IPS-NIHi7 (cell line): Measurements from ENCODE around the gene SENP3.

Source experiments
- DNase-seq: peaks from one replicate; pipeline ENCODE4 v3.0.0; 2012; ENCODE audit warnings: mixed read lengths; ENCODE audit errors: extremely low spot score

Gene SENP3

GRCh38 chr17:7556627-7557026 is 5.1 kb upstream of the SENP3 start:
- DNase-seq, result no peak

DNA sequence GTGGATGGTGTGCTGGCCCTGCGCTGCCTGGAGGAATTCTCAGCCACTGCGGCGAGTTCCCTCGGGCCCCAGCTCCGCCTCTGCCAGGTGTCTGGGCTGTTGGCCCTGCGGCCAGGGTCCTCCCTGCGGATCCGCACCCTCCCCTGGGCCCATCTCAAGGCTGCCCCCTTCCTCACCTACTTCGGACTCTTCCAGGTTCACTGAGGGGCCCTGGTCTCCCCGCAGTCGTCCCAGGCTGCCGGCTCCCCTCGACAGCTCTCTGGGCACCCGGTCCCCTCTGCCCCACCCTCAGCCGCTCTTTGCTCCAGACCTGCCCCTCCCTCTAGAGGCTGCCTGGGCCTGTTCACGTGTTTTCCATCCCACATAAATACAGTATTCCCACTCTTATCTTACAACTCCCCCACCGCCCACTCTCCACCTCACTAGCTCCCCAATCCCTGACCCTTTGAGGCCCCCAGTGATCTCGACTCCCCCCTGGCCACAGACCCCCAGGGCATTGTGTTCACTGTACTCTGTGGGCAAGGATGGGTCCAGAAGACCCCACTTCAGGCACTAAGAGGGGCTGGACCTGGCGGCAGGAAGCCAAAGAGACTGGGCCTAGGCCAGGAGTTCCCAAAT is 4.5 kb upstream of the SENP3 start:
- no peak for DNase-seq

DNA sequence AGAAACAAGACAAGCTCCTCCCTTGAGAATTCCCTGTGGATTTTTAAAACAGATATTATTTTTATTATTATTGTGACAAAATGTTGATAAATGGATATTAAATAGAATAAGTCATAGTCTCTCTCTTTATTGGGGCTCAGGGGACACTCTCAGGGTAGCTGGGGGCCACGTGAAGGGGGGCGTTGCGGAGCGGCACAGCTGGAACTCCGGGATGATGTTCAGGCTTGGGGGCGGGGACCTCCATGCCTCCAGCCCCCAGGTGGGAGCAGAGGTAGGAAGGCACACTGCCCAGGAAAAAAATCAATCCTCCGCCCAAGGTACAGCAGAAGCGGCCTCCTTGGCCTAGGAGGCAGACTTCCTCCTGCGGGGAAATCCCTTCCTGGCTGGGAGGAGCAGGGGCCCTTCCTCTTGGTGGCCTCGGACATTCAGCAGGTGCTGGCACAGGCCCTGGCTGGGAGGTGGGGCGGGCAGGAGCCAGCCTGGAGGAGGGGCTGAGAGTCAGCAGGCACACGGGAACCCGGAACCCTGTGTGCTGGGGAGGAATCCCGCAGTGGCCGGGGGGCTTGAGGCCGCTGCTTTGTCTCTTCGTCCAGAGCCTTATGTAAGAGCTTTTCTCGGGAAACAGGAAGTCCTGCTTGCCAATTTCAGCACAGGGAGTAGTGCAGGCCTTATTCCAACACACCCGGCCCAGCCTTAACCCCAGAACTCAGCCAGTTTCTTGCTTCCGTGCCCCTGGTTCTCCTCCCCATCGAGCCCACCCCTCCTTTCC is 3.8 kb upstream of the SENP3 start:
- peak; percentile 69 for DNase-seq

DNA sequence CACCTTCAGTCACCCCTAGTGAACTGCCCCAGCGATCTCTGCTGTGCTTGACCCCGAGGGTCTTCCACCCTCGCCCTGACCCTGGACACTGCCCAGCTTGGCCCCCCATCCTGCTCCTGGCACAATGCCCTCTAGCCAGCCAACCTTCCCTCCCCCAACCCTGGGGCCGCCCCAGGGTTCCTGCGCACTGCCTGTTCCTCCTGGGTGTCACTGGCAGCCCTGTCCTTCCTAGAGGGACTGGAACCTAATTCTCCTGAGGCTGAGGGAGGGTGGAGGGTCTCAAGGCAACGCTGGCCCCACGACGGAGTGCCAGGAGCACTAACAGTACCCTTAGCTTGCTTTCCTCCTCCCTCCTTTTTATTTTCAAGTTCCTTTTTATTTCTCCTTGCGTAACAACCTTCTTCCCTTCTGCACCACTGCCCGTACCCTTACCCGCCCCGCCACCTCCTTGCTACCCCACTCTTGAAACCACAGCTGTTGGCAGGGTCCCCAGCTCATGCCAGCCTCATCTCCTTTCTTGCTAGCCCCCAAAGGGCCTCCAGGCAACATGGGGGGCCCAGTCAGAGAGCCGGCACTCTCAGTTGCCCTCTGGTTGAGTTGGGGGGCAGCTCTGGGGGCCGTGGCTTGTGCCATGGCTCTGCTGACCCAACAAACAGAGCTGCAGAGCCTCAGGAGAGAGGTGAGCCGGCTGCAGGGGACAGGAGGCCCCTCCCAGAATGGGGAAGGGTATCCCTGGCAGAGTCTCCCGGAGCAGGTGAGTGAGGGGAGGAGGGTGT is 3.0 kb upstream of the SENP3 start, which contains the start of gene TNFSF13:
Gene TNFSF13 (plus strand): TSS at position 207 of the 776 bp plus-strand sequence. CDS start 290 bp downstream, at position 497.
- DNase-seq, result no peak

DNA sequence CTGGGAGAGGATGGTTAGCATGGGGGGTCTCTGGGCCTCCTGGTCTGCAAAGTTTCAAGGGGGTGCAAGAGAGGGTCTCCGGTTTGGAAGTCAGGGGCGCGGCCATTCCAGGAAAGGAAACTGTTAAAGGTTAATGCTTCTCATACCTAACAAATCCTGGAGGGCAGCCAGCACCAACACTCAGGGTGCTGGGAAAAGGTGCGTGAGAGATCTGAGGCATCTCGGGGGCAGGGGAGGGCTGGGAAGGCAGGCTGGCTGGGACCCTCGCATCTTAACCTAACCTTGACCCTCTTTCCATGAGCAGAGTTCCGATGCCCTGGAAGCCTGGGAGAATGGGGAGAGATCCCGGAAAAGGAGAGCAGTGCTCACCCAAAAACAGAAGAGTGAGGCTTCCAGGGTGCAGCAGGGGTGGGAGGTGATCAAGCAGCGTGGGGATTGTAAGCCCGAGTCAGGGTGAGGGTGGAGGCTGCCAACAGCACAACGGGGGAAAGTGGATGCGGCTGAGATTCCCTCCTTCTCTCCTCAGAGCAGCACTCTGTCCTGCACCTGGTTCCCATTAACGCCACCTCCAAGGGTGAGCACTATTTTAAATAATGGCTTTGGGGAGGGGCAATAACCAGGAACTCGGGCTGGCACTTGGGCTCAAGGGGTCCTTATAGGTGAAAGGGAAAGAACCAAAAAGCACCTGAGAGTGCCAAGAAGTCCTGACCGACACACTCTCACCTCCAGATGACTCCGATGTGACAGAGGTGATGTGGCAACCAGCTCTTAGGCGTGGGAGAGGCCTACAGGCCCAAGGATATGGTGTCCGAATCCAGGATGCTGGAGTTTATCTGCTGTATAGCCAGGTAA is 2.2 kb upstream of the SENP3 start:
- DNase-seq, result no peak

- peak; percentile 79 for DNase-seq
Measured at GRCh38 chr17:7560172-7561027, 1.3 kb upstream of the SENP3 start.

DNA sequence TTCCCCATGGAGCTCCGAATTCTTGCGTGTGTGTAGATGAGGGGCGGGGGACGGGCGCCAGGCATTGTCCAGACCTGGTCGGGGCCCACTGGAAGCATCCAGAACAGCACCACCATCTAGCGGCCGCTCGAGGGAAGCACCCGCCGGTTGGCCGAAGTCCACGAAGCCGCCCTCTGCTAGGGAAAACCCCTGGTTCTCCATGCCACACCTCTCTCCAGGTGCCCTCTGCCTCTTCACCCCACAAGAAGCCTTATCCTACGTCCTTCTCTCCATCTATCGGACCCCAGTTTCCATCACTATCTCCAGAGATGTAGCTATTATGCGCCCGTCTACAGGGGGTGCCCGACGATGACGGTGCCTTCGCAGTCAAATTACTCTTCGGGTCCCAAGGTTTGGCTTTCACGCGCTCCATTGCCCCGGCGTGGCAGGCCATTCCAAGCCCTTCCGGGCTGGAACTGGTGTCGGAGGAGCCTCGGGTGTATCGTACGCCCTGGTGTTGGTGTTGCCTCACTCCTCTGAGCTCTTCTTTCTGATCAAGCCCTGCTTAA is 617 bp upstream of the SENP3 start:
- peak; percentile 91 for DNase-seq

DNA sequence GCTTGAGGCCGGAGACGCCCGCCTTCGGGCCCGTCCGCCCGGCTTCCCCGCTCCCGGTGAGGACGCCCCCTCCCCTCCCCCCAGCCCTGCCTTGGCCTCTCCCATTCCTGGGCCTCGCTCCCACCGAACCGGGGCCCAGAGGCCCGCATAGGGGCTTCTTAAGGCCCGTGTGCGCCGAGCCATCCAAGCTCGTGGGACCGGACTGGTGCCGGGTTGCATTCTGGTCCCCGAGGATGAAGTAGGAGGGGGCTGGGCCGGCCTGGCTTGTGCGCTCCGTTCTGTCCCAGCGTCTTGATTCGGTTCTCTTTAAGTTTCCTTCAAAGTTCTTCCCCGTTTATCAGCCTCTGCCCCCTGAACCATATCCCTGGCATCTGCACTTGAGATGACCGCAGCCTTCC is 488 bp downstream of the SENP3 start:
- DNase-seq, result no peak

DNA sequence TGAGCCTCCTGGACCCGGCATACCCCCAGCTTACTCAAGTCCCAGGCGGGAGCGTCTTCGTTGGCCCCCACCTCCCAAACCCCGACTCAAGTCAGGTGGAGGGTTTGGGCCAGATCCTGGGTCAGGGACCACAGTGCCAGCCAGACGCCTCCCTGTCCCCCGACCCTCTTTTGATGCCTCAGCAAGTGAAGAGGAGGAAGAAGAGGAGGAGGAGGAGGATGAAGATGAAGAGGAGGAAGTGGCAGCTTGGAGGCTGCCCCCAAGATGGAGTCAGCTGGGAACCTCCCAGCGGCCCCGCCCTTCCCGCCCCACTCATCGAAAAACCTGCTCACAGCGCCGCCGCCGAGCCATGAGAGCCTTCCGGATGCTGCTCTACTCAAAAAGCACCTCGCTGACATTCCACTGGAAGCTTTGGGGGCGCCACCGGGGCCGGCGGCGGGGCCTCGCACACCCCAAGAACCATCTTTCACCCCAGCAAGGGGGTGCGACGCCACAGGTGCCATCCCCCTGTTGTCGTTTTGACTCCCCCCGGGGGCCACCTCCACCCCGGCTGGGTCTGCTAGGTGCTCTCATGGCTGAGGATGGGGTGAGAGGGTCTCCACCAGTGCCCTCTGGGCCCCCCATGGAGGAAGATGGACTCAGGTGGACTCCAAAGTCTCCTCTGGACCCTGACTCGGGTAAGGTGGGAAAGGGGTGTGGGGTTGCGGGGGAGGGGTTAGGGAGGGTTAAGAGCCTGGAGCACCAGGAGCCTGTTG is 1.6 kb downstream of the SENP3 start:
- no peak for DNase-seq

- no peak for DNase-seq
Measured at GRCh38 chr17:7569571-7569970, 7.9 kb downstream of the SENP3 start.

GRCh38 chr17:7570351-7570750 is 8.6 kb downstream of the SENP3 start:
- no peak for DNase-seq

DNA sequence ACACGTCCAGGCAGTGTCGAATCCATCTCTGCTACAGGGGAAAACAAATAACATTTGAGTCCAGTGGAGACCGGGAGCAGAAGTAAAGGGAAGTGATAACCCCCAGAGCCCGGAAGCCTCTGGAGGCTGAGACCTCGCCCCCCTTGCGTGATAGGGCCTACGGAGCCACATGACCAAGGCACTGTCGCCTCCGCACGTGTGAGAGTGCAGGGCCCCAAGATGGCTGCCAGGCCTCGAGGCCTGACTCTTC is 10.5 kb downstream of the SENP3 start:
- no peak for DNase-seq

DNA sequence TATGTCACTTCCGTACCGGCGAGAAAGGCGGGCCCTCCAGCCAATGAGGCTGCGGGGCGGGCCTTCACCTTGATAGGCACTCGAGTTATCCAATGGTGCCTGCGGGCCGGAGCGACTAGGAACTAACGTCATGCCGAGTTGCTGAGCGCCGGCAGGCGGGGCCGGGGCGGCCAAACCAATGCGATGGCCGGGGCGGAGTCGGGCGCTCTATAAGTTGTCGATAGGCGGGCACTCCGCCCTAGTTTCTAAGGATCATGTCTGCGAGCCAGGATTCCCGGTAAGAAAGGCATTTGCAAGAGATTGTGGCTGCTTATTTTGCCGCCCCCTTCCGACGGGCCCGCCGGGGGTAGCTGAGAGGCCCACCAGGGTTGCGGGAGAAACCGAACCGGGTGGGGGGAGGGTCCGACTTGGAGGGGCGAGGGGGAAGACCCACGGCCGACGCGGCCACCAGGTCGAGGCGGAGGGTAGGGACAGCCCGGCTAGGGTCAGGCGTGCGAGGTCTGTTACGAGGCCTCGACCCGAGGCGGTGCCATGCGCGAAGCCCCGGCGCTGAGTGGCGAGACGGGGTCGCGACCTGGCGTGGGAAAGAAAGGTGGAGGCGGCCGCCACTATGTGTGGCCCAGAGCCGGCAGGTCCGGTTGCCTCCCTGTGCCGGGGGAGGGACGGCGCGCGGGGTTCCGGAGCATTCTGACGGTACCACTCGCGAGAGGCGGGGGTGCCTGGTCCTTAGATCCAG is 11.0 kb downstream of the SENP3 start:
- DNase-seq, result peak; percentile 97

DNA sequence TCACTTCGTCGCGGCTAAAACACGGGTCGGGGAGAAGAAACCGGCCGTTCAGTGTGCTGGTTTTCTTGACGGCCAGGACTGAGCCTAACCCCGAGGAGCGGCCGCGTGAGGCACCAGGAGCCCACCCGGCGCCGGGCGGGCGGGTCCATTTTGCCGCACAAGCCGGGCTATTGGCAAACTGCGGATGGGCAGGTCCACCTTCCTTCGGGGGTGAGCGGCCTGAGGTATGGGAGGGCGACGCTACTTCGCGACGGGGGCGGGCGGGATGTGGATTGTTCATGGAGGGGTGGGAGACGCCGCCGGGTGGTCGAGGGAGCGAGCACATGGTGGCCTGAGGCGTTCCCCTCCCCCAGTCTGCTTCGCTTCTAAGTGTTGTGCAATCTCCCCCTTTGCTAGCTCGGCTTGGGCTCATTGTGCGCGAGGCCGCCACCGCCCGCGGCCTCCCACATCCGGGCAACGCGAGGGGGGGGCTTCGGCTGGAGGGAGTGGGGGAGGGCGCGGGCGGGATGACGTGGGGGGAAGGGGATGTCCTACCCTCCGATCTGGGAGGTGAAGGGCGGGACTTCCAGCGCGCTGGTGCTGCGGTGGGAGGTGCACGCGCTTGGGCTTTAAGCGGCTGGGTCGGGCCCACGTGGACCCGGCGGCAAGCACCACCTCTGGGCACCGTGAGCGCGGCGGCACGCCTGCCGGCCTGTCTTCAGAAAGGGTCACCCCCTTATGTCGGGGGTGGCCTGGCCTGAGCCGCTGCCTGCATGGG is 11.8 kb downstream of the SENP3 start:
- DNase-seq, result peak; percentile 78

- no peak for DNase-seq
Measured at GRCh38 chr17:7574176-7574953, 12.6 kb downstream of the SENP3 start.

GRCh38 chr17:7575481-7575883 is 13.8 kb downstream of the SENP3 start:
- no peak for DNase-seq

- no peak for DNase-seq
Measured at GRCh38 chr17:7575959-7576358, 14.2 kb downstream of the SENP3 start.

- DNase-seq, result no peak
Measured at GRCh38 chr17:7576432-7576937, 14.8 kb downstream of the SENP3 start.
